Neural progenitor cell (in vitro differentiated cells): ENCODE results near the gene HSF4. TPM values are rescaled to one million over a fixed set of nuclear protein-coding genes. Genes with fewer than 3 reads are reported as not detected.
A peak's percentile ranks its signal among the peaks of the same experiment; 100 is the strongest.

Source experiments
- DNase-seq: peaks from one replicate; pipeline ENCODE4 v3.0.0-alpha.2; 2016; ENCODE audit warnings: low spot score
- H2AFZ ChIP-seq: fragments of 200-600 bp; sonication (generic); replicated peaks from 2 replicates; pipeline ENCODE4 v1.6.1; 2016; ENCODE audit warnings: antibody characterized with exemption
- H3F3A ChIP-seq: fragments of 200-600 bp; sonication (generic); 2 replicates; pipeline ENCODE4 v1.6.1; 2016; ENCODE audit warnings: antibody characterized with exemption, low read depth
- H3K27ac ChIP-seq: fragments of 200-600 bp; sonication (generic); 2 replicates; pipeline ENCODE4 v1.5.1; 2016; ENCODE audit warnings: mild to moderate bottlenecking
- H3K27me3 ChIP-seq: fragments of 200-600 bp; sonication (generic); 2 replicates; pipeline ENCODE4 v1.6.1; 2016; ENCODE audit warnings: mild to moderate bottlenecking, moderate library complexity
- H3K36me3 ChIP-seq: fragments of 200-600 bp; sonication (generic); 2 replicates; pipeline ENCODE4 v1.5.1; 2016
- H3K4me1 ChIP-seq: fragments of 200-600 bp; sonication (generic); 2 replicates; pipeline ENCODE4 v1.6.1; 2016; ENCODE audit warnings: mixed run types
- H3K4me2 ChIP-seq: fragments of 200-600 bp; sonication (generic); 2 replicates; pipeline ENCODE4 v1.6.1; 2016
- H3K4me3 ChIP-seq: fragments of 200-600 bp; sonication (generic); 2 replicates; pipeline ENCODE4 v1.5.1; 2016
- H3K79me2 ChIP-seq: fragments of 200-600 bp; sonication (generic); 2 replicates; pipeline ENCODE4 v1.6.1; 2016; ENCODE audit warnings: low read depth
- H3K9ac ChIP-seq: fragments of 200-600 bp; sonication (generic); 2 replicates; pipeline ENCODE4 v1.6.1; 2016
- H3K9me3 ChIP-seq: fragments of 200-600 bp; sonication (generic); 2 replicates; pipeline ENCODE4 v1.5.1; 2016; ENCODE audit warnings: low read depth
- H4K20me1 ChIP-seq: fragments of 200-600 bp; sonication (generic); 2 replicates; pipeline ENCODE4 v1.6.1; 2016; ENCODE audit warnings: low read depth
- H3K27ac Mint-ChIP-seq: 3 replicates; pipeline ENCODE4 v1.8.0; 2021; ENCODE audit warnings: mixed read lengths
- H3K27me3 Mint-ChIP-seq: 2 replicates; pipeline ENCODE4 v1.8.0; 2022; ENCODE audit warnings: low read depth, mild to moderate bottlenecking, inconsistent platforms, moderate library complexity, mixed read lengths; ENCODE audit not compliant: insufficient read depth
- H3K36me3 Mint-ChIP-seq: 3 replicates; pipeline ENCODE4 v1.8.0; 2021; ENCODE audit warnings: mixed read lengths
- H3K4me1 Mint-ChIP-seq: 3 replicates; pipeline ENCODE4 v1.8.0; 2021; ENCODE audit warnings: mixed read lengths
- H3K4me3 Mint-ChIP-seq: 3 replicates; pipeline ENCODE4 v1.8.0; 2021; ENCODE audit warnings: mild to moderate bottlenecking, moderate library complexity, mixed read lengths
- H3K9me3 Mint-ChIP-seq: 3 replicates; pipeline ENCODE4 v1.8.0; 2020; ENCODE audit warnings: mixed read lengths
- EZH2 ChIP-seq: fragments of 200-600 bp; sonication (generic); IDR thresholded peaks from 2 replicates; pipeline ENCODE4 v1.6.1; 2017; ENCODE audit warnings: antibody characterized with exemption, mild to moderate bottlenecking, moderate library complexity
- EZH2phosphoT487 ChIP-seq: fragments of 200-600 bp; sonication (generic); IDR thresholded peaks from 2 replicates; pipeline ENCODE4 v1.6.1; 2017; ENCODE audit warnings: antibody characterized with exemption
- total RNA-seq: library from RNA; depleted of rRNA; stranded (reverse); fragments of >200 nt; gene quantifications from 2 replicates; pipeline ENCODE4 v1.2.3, GENCODE V29; 2015; ENCODE audit warnings: low replicate concordance
- TF ChIP-seq, protein P1 (sequence below): fragments of 200-600 bp; sonication (generic); IDR thresholded peaks from 2 replicates; pipeline ENCODE4 v1.5.1; 2017; ENCODE audit warnings: antibody characterized with exemption, mild to moderate bottlenecking

Gene HSF4
- total RNA-seq, 1 donor from 2014 or later: not detected

DNA sequence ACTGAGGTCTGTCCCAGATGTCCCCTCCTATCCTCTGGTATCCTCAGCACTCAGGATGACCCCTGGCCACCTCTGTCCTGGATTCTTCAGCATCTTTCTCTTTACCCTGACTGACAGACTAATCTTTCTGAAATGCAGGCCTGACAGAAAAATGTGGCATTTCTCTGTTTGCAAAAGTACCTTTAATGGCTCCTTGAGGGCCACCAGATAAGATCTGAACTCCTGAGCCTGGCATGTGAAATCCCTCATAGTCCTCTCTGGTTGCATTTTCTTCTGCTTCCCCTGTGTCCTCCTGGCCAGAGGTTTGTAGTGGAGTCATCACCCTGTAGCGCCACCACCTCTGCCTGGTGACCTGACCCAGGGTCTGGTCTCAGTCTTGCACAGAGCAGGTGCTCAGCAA lies 32.3 kb downstream of the HSF4 start:
- Histone ChIP-seq H3F3A (peaks cover 24% of the 10 kb centered on the region), H3K9ac (no peak overlapping the region), H3K79me2 (peaks cover 24% of the 10 kb centered on the region), H3K4me1 (peaks cover 14% of the 10 kb centered on the region), H4K20me1 (peaks cover 55% of the 10 kb centered on the region), H3K27ac (no peak overlapping the region), H2AFZ (no peak overlapping the region), H3K9me3 (no peaks in the 10 kb centered on the region), H3K36me3 (no peaks in the 10 kb centered on the region), H3K4me2 (no peak overlapping the region), H3K27me3 (no peaks in the 10 kb centered on the region), H3K4me3 (no peak overlapping the region)
- DNase-seq: no peak
- peak overlapping the region; percentile 26 for H3K27ac Mint-ChIP-seq
- H3K27me3 Mint-ChIP-seq: peaks cover 5% of the 10 kb centered on the region
- no peak for TF ChIP-seq EZH2
- TF ChIP-seq EZH2phosphoT487: no peak
- TF ChIP-seq, protein P1, sequence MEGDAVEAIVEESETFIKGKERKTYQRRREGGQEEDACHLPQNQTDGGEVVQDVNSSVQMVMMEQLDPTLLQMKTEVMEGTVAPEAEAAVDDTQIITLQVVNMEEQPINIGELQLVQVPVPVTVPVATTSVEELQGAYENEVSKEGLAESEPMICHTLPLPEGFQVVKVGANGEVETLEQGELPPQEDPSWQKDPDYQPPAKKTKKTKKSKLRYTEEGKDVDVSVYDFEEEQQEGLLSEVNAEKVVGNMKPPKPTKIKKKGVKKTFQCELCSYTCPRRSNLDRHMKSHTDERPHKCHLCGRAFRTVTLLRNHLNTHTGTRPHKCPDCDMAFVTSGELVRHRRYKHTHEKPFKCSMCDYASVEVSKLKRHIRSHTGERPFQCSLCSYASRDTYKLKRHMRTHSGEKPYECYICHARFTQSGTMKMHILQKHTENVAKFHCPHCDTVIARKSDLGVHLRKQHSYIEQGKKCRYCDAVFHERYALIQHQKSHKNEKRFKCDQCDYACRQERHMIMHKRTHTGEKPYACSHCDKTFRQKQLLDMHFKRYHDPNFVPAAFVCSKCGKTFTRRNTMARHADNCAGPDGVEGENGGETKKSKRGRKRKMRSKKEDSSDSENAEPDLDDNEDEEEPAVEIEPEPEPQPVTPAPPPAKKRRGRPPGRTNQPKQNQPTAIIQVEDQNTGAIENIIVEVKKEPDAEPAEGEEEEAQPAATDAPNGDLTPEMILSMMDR: no peak
- H3K4me3 Mint-ChIP-seq: peak overlapping the region; percentile 4
- H3K4me1 Mint-ChIP-seq: peaks cover 16% of the 10 kb centered on the region
- peaks cover 18% of the 10 kb centered on the region for H3K36me3 Mint-ChIP-seq
- no peaks in the 10 kb centered on the region for H3K9me3 Mint-ChIP-seq

DNA sequence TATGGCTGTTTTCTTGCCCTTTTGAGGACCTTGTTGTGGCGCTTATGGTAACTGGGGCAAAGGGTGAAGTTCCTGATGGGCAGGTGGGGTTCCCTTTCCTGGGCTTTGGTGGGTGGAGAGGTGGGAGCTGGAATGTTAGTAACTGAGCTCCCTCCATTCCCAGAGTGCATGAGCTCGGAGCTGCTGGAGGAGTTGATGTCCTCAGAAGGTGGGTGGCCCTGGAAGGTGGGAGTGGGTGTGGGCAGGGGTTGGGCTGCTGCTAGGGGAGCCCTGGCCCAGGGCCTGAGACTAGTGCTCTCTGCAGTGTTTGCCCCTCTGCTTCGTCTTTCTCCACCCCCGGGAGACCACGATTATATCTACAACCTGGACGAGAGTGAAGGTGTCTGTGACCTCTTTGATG lies 33.2 kb downstream of the HSF4 start:
- Mint-ChIP-seq H3K36me3 (peaks cover 18% of the 10 kb centered on the region), H3K27ac (no peak overlapping the region), H3K9me3 (no peaks in the 10 kb centered on the region), H3K4me3 (no peak overlapping the region), H3K4me1 (peaks cover 13% of the 10 kb centered on the region), H3K27me3 (peaks cover 8% of the 10 kb centered on the region)
- TF ChIP-seq EZH2phosphoT487: no peak
- TF ChIP-seq, protein P1: no peak
- no peak for TF ChIP-seq EZH2
- H3K79me2 ChIP-seq: peaks cover 16% of the 10 kb centered on the region
- H3K4me3 ChIP-seq: no peak overlapping the region
- H3K4me2 ChIP-seq: no peak overlapping the region
- H3K9me3 ChIP-seq: no peaks in the 10 kb centered on the region
- H2AFZ ChIP-seq: no peak overlapping the region
- DNase-seq: no peak
- H3K27ac ChIP-seq: no peak overlapping the region
- no peaks in the 10 kb centered on the region for H3K36me3 ChIP-seq
- H3K4me1 ChIP-seq: peaks cover 14% of the 10 kb centered on the region
- peaks cover 49% of the 10 kb centered on the region for H4K20me1 ChIP-seq
- no peak overlapping the region for H3K9ac ChIP-seq
- H3K27me3 ChIP-seq: no peaks in the 10 kb centered on the region
- H3F3A ChIP-seq: peaks cover 24% of the 10 kb centered on the region

DNA sequence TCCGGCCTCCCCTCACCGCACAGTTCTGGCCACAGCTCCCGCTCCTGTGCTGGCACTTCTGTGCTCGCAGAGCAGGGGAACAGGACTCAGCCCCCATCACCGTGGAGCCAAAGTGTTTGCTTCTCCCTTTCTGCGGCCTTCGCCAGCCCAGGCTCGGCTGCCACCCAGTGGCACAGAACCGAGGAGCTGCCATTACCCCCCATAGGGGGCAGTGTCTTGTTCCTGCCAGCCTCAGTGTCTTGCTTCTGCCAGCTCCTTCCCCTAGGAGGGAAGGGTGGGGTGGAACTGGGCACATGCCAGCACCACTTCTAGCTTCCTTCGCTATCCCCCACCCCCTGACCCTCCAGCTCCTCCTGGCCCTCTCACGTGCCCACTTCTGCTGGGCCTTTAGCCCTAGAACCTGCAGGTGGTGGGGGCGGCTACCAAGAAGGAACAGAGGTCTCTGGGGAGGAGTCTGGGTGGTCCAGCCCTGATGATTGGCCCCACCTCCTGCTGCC lies 33.7 kb downstream of the HSF4 start:
- no peak overlapping the region for H3K4me3 Mint-ChIP-seq
- Histone ChIP-seq H3K9ac (no peak overlapping the region), H3K9me3 (no peaks in the 10 kb centered on the region), H3K4me2 (no peak overlapping the region), H2AFZ (no peak overlapping the region), H3K36me3 (no peaks in the 10 kb centered on the region), H3K4me1 (peaks cover 8% of the 10 kb centered on the region), H3K27me3 (no peaks in the 10 kb centered on the region), H4K20me1 (peaks cover 43% of the 10 kb centered on the region), H3K27ac (no peak overlapping the region), H3F3A (peaks cover 24% of the 10 kb centered on the region), H3K4me3 (no peak overlapping the region), H3K79me2 (peaks cover 10% of the 10 kb centered on the region)
- H3K27me3 Mint-ChIP-seq: peaks cover 8% of the 10 kb centered on the region
- H3K36me3 Mint-ChIP-seq: peaks cover 16% of the 10 kb centered on the region
- peak; percentile 53 for DNase-seq
- H3K9me3 Mint-ChIP-seq: no peaks in the 10 kb centered on the region
- peaks cover 7% of the 10 kb centered on the region for H3K4me1 Mint-ChIP-seq
- TF ChIP-seq, protein P1: peak; percentile 53
- TF ChIP-seq EZH2phosphoT487: no peak
- no peak for TF ChIP-seq EZH2
- H3K27ac Mint-ChIP-seq: no peak overlapping the region
